ENCODE results near the gene PRDM8. TPM values are rescaled to one million over a fixed set of nuclear protein-coding genes. Genes with fewer than 3 reads are reported as not detected.

PRDM8 gene
- total and polyA plus RNA-seq, 8 donors = 0.14 to 1.5 (median 0.57) TPM

- Histone ChIP-seq H3K9me3 (no peaks in the 10 kb centered on the region), H3K27ac (no peak overlapping the region), H3K36me3 (no peaks in the 10 kb centered on the region), H3K27me3 (peaks cover 0 to 13% (median 1%) of the 10 kb centered on the region in 4 donors), H3K4me3 (no peak overlapping the region), H3K4me1 (no peaks in the 10 kb centered on the region)
- DNase-seq (no peak), FAIRE-seq (no peak), ATAC-seq (no peak)
- TF ChIP-seq CTCF (IDR thresholded peaks at IDR 0.05) = no peak
- intact Hi-C loops (cut with DNase I) = no loop called here
- WGBS, 2 donors = 60 to 80% methylated on average over 4 of the region's 4 CpGs
Measured at GRCh38 chr4:80233390-80233789, 36.1 kb downstream of the PRDM8 start.

- Histone ChIP-seq H3K4me1 (no peaks in the 10 kb centered on the region), H3K27me3 (peaks cover 0 to 13% (median 1%) of the 10 kb centered on the region in 4 donors), H3K27ac (no peak overlapping the region), H3K9me3 (no peaks in the 10 kb centered on the region), H3K36me3 (no peaks in the 10 kb centered on the region), H3K4me3 (no peak overlapping the region)
- FAIRE-seq (no peak), ATAC-seq (no peak), DNase-seq (no peak)
- WGBS, 2 donors = 44 to 46% methylated on average over 1 of the region's 1 CpG
- intact Hi-C loops (cut with DNase I) = no loop called here
- no peak for TF ChIP-seq CTCF (IDR thresholded peaks at IDR 0.05)
Measured at GRCh38 chr4:80235451-80235850, 38.1 kb downstream of the PRDM8 start.

- no peak overlapping the region for H3K27ac ChIP-seq
- FAIRE-seq = no peak
- no peak overlapping the region for H3K4me3 ChIP-seq
- H3K9me3 ChIP-seq = no peaks in the 10 kb centered on the region
- no peak for TF ChIP-seq CTCF (IDR thresholded peaks at IDR 0.05)
- H3K36me3 ChIP-seq = no peaks in the 10 kb centered on the region
- H3K4me1 ChIP-seq = no peaks in the 10 kb centered on the region
- intact Hi-C loops (cut with DNase I) = no loop called here
- ATAC-seq = no peak
- WGBS, 2 donors = 57 to 69% methylated on average over 6 of the region's 6 CpGs
- peaks cover 0 to 13% (median 0%) of the 10 kb centered on the region in 4 donors for H3K27me3 ChIP-seq
- DNase-seq = no peak
Measured at GRCh38 chr4:80237992-80238391, 40.7 kb downstream of the PRDM8 start.

- no peaks in the 10 kb centered on the region for H3K36me3 ChIP-seq
- H3K27me3 ChIP-seq = peaks cover 0 to 13% (median 0%) of the 10 kb centered on the region in 4 donors
- no peak overlapping the region for H3K4me3 ChIP-seq
- intact Hi-C loops (cut with DNase I) = no loop called here
- no peaks in the 10 kb centered on the region for H3K9me3 ChIP-seq
- H3K27ac ChIP-seq = no peak overlapping the region
- H3K4me1 ChIP-seq = no peaks in the 10 kb centered on the region
- no peak for DNase-seq
- FAIRE-seq = no peak
- WGBS, 2 donors = 68 to 74% methylated on average over 3 of the region's 3 CpGs
- no peak for ATAC-seq
- TF ChIP-seq CTCF (IDR thresholded peaks at IDR 0.05) = no peak
Measured at GRCh38 chr4:80239480-80240150, 42.3 kb downstream of the PRDM8 start.

GRCh38 chr4:80240976-80241375, 43.7 kb downstream of the PRDM8 start:
- FAIRE-seq (no peak), DNase-seq (no peak), ATAC-seq (no peak)
- intact Hi-C loops (cut with DNase I) = no loop called here
- TF ChIP-seq CTCF (IDR thresholded peaks at IDR 0.05) = no peak
- Histone ChIP-seq H3K4me1 (no peaks in the 10 kb centered on the region), H3K9me3 (no peaks in the 10 kb centered on the region), H3K36me3 (no peaks in the 10 kb centered on the region), H3K4me3 (no peak overlapping the region), H3K27ac (no peak overlapping the region), H3K27me3 (peaks cover 0 to 16% (median 0%) of the 10 kb centered on the region in 4 donors)
